K562 (cell line): ENCODE data around the gene NTNG1. TPM values are rescaled to one million over a fixed set of nuclear protein-coding genes. Genes with fewer than 3 reads are reported as not detected.

Source experiments
- ATAC-seq: fragments of 200-7000 bp; cut with Tn5 transposase; 3 replicates; pipeline ENCODE4 v1.9.1; 2020; ENCODE audit warnings: moderate library complexity
- BruUV-seq: library from RNA; stranded (reverse); fragments of 400-500 nt; replicated peaks from 2 replicates; lab custom pipeline; 2021; lab: Mats Ljungman, UMichigan
- CTCF ChIA-PET: fragments of 300-600 bp; formaldehyde crosslinking; extraction: SDS; loops from one replicate; lab custom pipeline; 2021; ENCODE audit warnings: low intra/inter-chr PET ratio; lab: Yijun Ruan, JAX
- POLR2A ChIA-PET: fragments of 300-600, 350-650 bp; sonication (Branson Sonifier 250); formaldehyde crosslinking; extraction: SDS; loops from one replicate; lab custom pipeline; 2021; ENCODE audit warnings: antibody characterized with exemption, inconsistent platforms; lab: Yijun Ruan, JAX
- DNase-seq, 4 experiments: peaks; one replicate each; pipeline versions ENCODE4 v3.0.0 to v3.0.0-alpha.2; 2011 to 2018; ENCODE audit warnings: low spot score in 3 of 4, mixed read lengths in 3 of 4; ENCODE audit errors: extremely low read depth in 1 of 4
- FAIRE-seq: peaks from 2 replicates; lab custom pipeline; 2011; peaks lifted over from hg19 to GRCh38; lab: Jason Lieb, UNC
- H2AFZ ChIP-seq: 2 replicates; pipeline ENCODE4 v1.6.0; 2011; ENCODE audit warnings: low read depth, low read length, control low read depth, inconsistent platforms
- H3K27ac ChIP-seq: fragments of 200-600 bp; 3 replicates; pipeline ENCODE4 v1.8.0; 2011; ENCODE audit warnings: low read depth, mild to moderate bottlenecking, control low read depth, inconsistent platforms, low read length, moderate library complexity, mixed read lengths; ENCODE audit errors: extremely low read depth
- H3K27me3 ChIP-seq, 2 experiments: fragments of 300-600 bp in 1 of 2; 2 replicates in 1 of 2; 3 replicates in 1 of 2; pipeline versions ENCODE4 v1.6.0 to v1.8.0; 2011; ENCODE audit warnings: inconsistent platforms in 2 of 2, low read length in 2 of 2, mild to moderate bottlenecking in 1 of 2, mixed read lengths in 1 of 2, moderate library complexity in 1 of 2; ENCODE audit not compliant: control insufficient read depth in 2 of 2, insufficient read depth in 2 of 2
- H3K36me3 ChIP-seq: fragments of 300-600 bp; 3 replicates; pipeline ENCODE4 v1.8.0; 2011; ENCODE audit warnings: mild to moderate bottlenecking, low read length, inconsistent platforms; ENCODE audit not compliant: control insufficient read depth, insufficient read depth
- H3K4me1 ChIP-seq, 2 experiments: fragments of 200-600 bp in 1 of 2; replicated peaks in 1 of 2; 2 replicates in 1 of 2; 3 replicates in 1 of 2; pipeline versions ENCODE4 v1.5.1 to v1.8.0; 2011; ENCODE audit warnings: inconsistent platforms in 2 of 2, low read length in 2 of 2, mild to moderate bottlenecking in 1 of 2, mixed read lengths in 1 of 2, moderate library complexity in 1 of 2; ENCODE audit not compliant: control insufficient read depth in 2 of 2, insufficient read depth in 2 of 2
- H3K4me2 ChIP-seq: 2 replicates; pipeline ENCODE4 v1.6.1; 2011; ENCODE audit warnings: low read length, control low read depth, inconsistent platforms, mixed read lengths; ENCODE audit not compliant: insufficient read depth
- H3K4me3 ChIP-seq: fragments of 200-600 bp; sonication (generic), shearing (Covaris generic); 2 replicates; pipeline ENCODE4 v1.5.1; 2016; ENCODE audit warnings: control low read depth, inconsistent platforms
- H3K79me2 ChIP-seq: fragments of 200-600 bp; 3 replicates; pipeline ENCODE4 v1.8.0; 2011; ENCODE audit warnings: low read length, inconsistent platforms; ENCODE audit not compliant: control insufficient read depth, insufficient read depth
- H3K9ac ChIP-seq, 2 experiments: 2 replicates each; pipeline versions ENCODE4 v1.6.0 to v1.6.1; 2011; ENCODE audit warnings: low read depth in 2 of 2, low read length in 2 of 2, control low read depth in 1 of 2, inconsistent platforms in 1 of 2, mild to moderate bottlenecking in 1 of 2, mixed read lengths in 1 of 2; ENCODE audit not compliant: insufficient read depth in 1 of 2
- H3K9me1 ChIP-seq: one replicate; pipeline ENCODE4 v1.6.0; 2011; ENCODE audit warnings: inconsistent platforms, mild to moderate bottlenecking, low read length, moderate library complexity; ENCODE audit not compliant: control insufficient read depth, insufficient read depth
- H3K9me3 ChIP-seq: replicated peaks from 2 replicates; pipeline ENCODE4 v1.5.1; 2011; ENCODE audit warnings: low read depth, low read length, inconsistent platforms; ENCODE audit not compliant: control insufficient read depth, insufficient read depth
- H4K20me1 ChIP-seq: replicated peaks from 2 replicates; pipeline ENCODE4 v1.6.1; 2011; ENCODE audit warnings: low read length, inconsistent platforms, mixed read lengths; ENCODE audit not compliant: control insufficient read depth, insufficient read depth
- POU5F1 ChIP-seq: fragments of 150-350 bp; IDR thresholded peaks from 2 replicates; pipeline ENCODE4 v1.6.1; 2014; ENCODE audit warnings: borderline replicate concordance, low read length, low read depth, mild to moderate bottlenecking; ENCODE audit not compliant: partially characterized antibody
- RBBP5 ChIP-seq: fragments of 200-600 bp; sonication (generic); IDR thresholded peaks from 2 replicates; pipeline ENCODE4 v1.6.1; 2012; ENCODE audit warnings: borderline replicate concordance, mild to moderate bottlenecking, low read length, control low read depth, inconsistent platforms; ENCODE audit not compliant: insufficient read depth, poor library complexity, severe bottlenecking
- SUPT5H ChIP-seq: fragments of 450-650 bp; IDR thresholded peaks from 2 replicates; pipeline ENCODE4 v1.6.1; 2016
- TCF7 ChIP-seq: sonication (generic); IDR thresholded peaks from 2 replicates; pipeline ENCODE4 v1.6.1; 2016; ENCODE audit warnings: antibody characterized with exemption, borderline replicate concordance
- U2AF1 ChIP-seq: fragments of 200-400 bp; formaldehyde crosslinking; optimal IDR thresholded peaks from 2 replicates; pipeline ENCODE3; 2017; ENCODE audit warnings: mild to moderate bottlenecking, low read depth, low read length, moderate library complexity
- ZNF253 ChIP-seq: fragments of 250-450 bp; sonication (Bioruptor Pico); conservative IDR thresholded peaks from 2 replicates; pipeline ENCODE4 v1.6.1; 2021; ENCODE audit warnings: mild to moderate bottlenecking
- ZNF740 ChIP-seq, 3 experiments: fragments of 200-800 bp in 1 of 3; sonication (Bioruptor generic) in 1 of 3; sonication (generic) in 1 of 3; formaldehyde crosslinking in 1 of 3; IDR thresholded peaks; 2 replicates each; pipeline versions ENCODE4 v1.6.1 to v1.8.0; 2016 to 2022; ENCODE audit warnings: mild to moderate bottlenecking in 2 of 3, missing compliant biosample characterization in 2 of 3, missing genetic modification characterization in 2 of 3, missing genetic modification reagents in 1 of 3
- WGBS: fragments of 100-300 bp; shearing (Covaris generic); methylation state at CpG from one replicate; pipeline ENCODE4 v1.1.6; 2016; ENCODE audit warnings: low coverage, mixed read lengths; ENCODE audit not compliant: insufficient coverage; ENCODE audit errors: missing lambda C conversion rate; 5-methylcytosine and 5-hydroxymethylcytosine counted together
- in situ Hi-C: fragments of 300-500 bp; cut with MboI; formaldehyde crosslinking; loops from 4 replicates; pipeline ENCODE4 v1.15.0; 2018; ENCODE audit warnings: inconsistent platforms, mixed read lengths
- intact Hi-C: fragments of 100-400 bp; cut with micrococcal nuclease; formaldehyde crosslinking; loops from 2 replicates; pipeline ENCODE4 v1.14.2; 2022
- polyA plus RNA-seq, 8 experiments: library from polyadenylated mRNA; depleted of rRNA in 4 of 8; stranded (reverse) in 5 of 8; unstranded in 3 of 8; fragments of >200 nt; fragmentation: Nextera tagmentation in 2 of 8; fragmentation: Illumina TruSeq in 1 of 8; extraction: Ambion mirVana in 2 of 8; extraction: Trizol in 1 of 8; gene quantifications; 2 replicates each; pipeline versions ENCODE4 v1.2.1 to v1.2.3, GENCODE V29; 2011 to 2014; ENCODE audit warnings: inconsistent platforms in 1 of 8, missing spikeins in 1 of 8
- total RNA-seq, 7 experiments: library from RNA; depleted of rRNA in 6 of 7; stranded (reverse); fragments of >200 nt in 6 of 7; fragmentation: Illumina TruSeq in 2 of 7; extraction: Trizol in 2 of 7; gene quantifications; 2 replicates each; pipeline versions ENCODE4 v1.2.1 to v1.2.3, GENCODE V29; 2011 to 2021; ENCODE audit warnings: low replicate concordance in 1 of 7
- TF ChIP-seq, protein P1 (sequence below): fragments of 250-450 bp; sonication (Bioruptor Pico); IDR thresholded peaks from 2 replicates; pipeline ENCODE4 v1.4.0; 2020
- TF ChIP-seq, protein P2 (sequence below): fragments of 200-800 bp; sonication (Bioruptor generic); IDR thresholded peaks from 2 replicates; pipeline ENCODE4 v1.6.1; 2017; ENCODE audit warnings: missing genetic modification characterization, missing compliant biosample characterization

The NTNG1 gene
- total and polyA plus RNA-seq, 9 of the 15 experiments (the other 6 are each of a cell fraction or from before 2014, with no cell fraction given) = not detected

- Histone ChIP-seq H3K9me3 (no peaks in the 10 kb centered on the region), H3K36me3 (no peaks in the 10 kb centered on the region), H3K4me1 (no peaks in the 10 kb centered on the region), H3K9me1 (no peaks in the 10 kb centered on the region), H2AFZ (no peak overlapping the region), H4K20me1 (no peaks in the 10 kb centered on the region), H3K79me2 (no peaks in the 10 kb centered on the region), H3K27ac (no peak overlapping the region), H3K4me2 (no peak overlapping the region), H3K27me3 (no peaks in the 10 kb centered on the region), H3K4me3 (no peak overlapping the region), H3K9ac (no peak overlapping the region)
- WGBS = 0% methylated on average over 2 of the region's 2 CpGs
- BruUV-seq = no TSS peak
- CTCF ChIA-PET = no interaction called here
- FAIRE-seq = no peak
- in situ Hi-C loops (no loop called here), intact Hi-C loops (no loop called here)
- DNase-seq = no peak
- POLR2A ChIA-PET = no interaction called here
- TF ChIP-seq SUPT5H = no peak
- TF ChIP-seq ZNF740 (CRISPR knock-in tag; IDR thresholded peaks at IDR 0.05) = no peak
- TF ChIP-seq ZNF740 (tag; IDR thresholded peaks at IDR 0.05) = no peak
- ATAC-seq = no peak
Observed at GRCh38 chr1:107451715-107452114, 310.9 kb downstream of the NTNG1 start.

DNA sequence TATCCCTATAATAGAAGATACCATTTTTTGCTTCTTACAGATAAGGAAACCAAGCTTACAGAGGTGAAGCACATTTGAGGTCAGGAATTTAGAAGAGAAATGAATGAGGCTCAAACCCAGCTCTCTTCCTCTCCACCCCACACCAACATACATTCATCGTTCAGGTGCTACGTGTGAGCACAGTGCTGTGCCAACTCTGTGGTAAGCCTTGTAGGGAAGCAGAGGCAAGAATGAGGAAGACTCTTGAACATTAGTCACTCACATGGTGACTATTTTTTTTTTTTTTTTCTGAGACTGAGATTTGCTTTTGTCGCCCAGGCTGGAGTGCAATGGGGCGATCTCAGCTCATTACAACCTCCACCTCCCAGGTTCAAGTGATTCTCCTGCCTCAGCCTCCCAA, 314.0 kb downstream of the NTNG1 start:
- BruUV-seq = no TSS peak
- POLR2A ChIA-PET = no interaction called here
- no peak for TF ChIP-seq U2AF1
- no peak for TF ChIP-seq RBBP5
- TF ChIP-seq POU5F1 = no peak
- TF ChIP-seq TCF7 = no peak
- TF ChIP-seq ZNF253 (CRISPR knock-in tag) = no peak
- TF ChIP-seq, protein P1, sequence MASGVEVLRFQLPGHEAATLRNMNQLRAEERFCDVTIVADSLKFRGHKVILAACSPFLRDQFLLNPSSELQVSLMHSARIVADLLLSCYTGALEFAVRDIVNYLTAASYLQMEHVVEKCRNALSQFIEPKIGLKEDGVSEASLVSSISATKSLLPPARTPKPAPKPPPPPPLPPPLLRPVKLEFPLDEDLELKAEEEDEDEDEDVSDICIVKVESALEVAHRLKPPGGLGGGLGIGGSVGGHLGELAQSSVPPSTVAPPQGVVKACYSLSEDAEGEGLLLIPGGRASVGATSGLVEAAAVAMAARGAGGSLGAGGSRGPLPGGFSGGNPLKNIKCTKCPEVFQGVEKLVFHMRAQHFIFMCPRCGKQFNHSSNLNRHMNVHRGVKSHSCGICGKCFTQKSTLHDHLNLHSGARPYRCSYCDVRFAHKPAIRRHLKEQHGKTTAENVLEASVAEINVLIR (CRISPR knock-in tag) = no peak
- TF ChIP-seq, protein P2, sequence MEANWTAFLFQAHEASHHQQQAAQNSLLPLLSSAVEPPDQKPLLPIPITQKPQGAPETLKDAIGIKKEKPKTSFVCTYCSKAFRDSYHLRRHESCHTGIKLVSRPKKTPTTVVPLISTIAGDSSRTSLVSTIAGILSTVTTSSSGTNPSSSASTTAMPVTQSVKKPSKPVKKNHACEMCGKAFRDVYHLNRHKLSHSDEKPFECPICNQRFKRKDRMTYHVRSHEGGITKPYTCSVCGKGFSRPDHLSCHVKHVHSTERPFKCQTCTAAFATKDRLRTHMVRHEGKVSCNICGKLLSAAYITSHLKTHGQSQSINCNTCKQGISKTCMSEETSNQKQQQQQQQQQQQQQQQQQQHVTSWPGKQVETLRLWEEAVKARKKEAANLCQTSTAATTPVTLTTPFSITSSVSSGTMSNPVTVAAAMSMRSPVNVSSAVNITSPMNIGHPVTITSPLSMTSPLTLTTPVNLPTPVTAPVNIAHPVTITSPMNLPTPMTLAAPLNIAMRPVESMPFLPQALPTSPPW (CRISPR knock-in tag) = no peak

More for the DNA sequence above, 314.0 kb downstream of the NTNG1 start:
- Histone ChIP-seq H3K27me3 (no peaks in the 10 kb centered on the region), H3K36me3 (no peaks in the 10 kb centered on the region), H4K20me1 (no peaks in the 10 kb centered on the region), H3K9me1 (no peaks in the 10 kb centered on the region), H3K9me3 (no peaks in the 10 kb centered on the region), H3K79me2 (no peaks in the 10 kb centered on the region), H3K4me2 (no peak overlapping the region), H3K4me3 (no peak overlapping the region), H3K9ac (no peak overlapping the region), H3K4me1 (no peaks in the 10 kb centered on the region), H3K27ac (no peak overlapping the region), H2AFZ (no peak overlapping the region)
- FAIRE-seq (no peak), ATAC-seq (no peak), DNase-seq (no peak)
- CTCF ChIA-PET = no interaction called here
- 0% methylated on average over 4 of the region's 4 CpGs for WGBS
- in situ Hi-C loops = no loop called here
- intact Hi-C loops = no loop called here
